CD4-positive, alpha-beta T cell treated with Interleukin-21 for 1 hour (primary cell): ENCODE results near the gene CLCN7.
A peak's percentile ranks its signal among the peaks of the same experiment; 100 is the strongest.

Experiments used
- DNase-seq: peaks from one replicate; pipeline ENCODE4 v3.0.0-alpha.2; 2020

The CLCN7 gene

GRCh38 chr16:1501630-1502029, 26.8 kb upstream of the CLCN7 start:
- no peak for DNase-seq

GRCh38 chr16:1500465-1501150, 25.8 kb upstream of the CLCN7 start:
- no peak for DNase-seq

GRCh38 chr16:1499756-1500464, 25.1 kb upstream of the CLCN7 start:
- DNase-seq, result no peak

- DNase-seq, result no peak
These were observed 24.3 kb upstream of the CLCN7 start for GRCh38 chr16:1498899-1499676.

- DNase-seq, result no peak
These were observed 22.3 kb upstream of the CLCN7 start for GRCh38 chr16:1497014-1497598.

- DNase-seq, result no peak
These were observed 21.6 kb upstream of the CLCN7 start for GRCh38 chr16:1496464-1496863.

- DNase-seq, result no peak
These were observed 21.0 kb upstream of the CLCN7 start for GRCh38 chr16:1495889-1496262.

GRCh38 chr16:1495211-1495888, 20.5 kb upstream of the CLCN7 start:
- no peak for DNase-seq

- DNase-seq, result no peak
These were observed 19.9 kb upstream of the CLCN7 start for GRCh38 chr16:1494711-1495110.

- DNase-seq, result no peak
These were observed 19.4 kb upstream of the CLCN7 start for GRCh38 chr16:1494129-1494640.

GRCh38 chr16:1493746-1494094, 18.9 kb upstream of the CLCN7 start:
- no peak for DNase-seq

GRCh38 chr16:1492923-1493745, 18.3 kb upstream of the CLCN7 start, which contains the start of gene TELO2:
Gene TELO2 (plus strand): TSS chr16:1493360. CDS start chr16:1494282, 922 bp downstream.
- peak; percentile 90 for DNase-seq

- DNase-seq, result no peak
These were observed 17.5 kb upstream of the CLCN7 start for GRCh38 chr16:1492082-1492922.

GRCh38 chr16:1491327-1491726, 16.5 kb upstream of the CLCN7 start:
- DNase-seq, result no peak

GRCh38 chr16:1489077-1489476, 14.2 kb upstream of the CLCN7 start:
- no peak for DNase-seq

GRCh38 chr16:1488619-1489018, 13.8 kb upstream of the CLCN7 start, which contains the start of gene PTX4:
Gene PTX4 (minus strand): TSS chr16:1488944. CDS start chr16:1488909, 35 bp downstream.
- no peak for DNase-seq

GRCh38 chr16:1488054-1488601, 13.3 kb upstream of the CLCN7 start:
- DNase-seq, result no peak

- DNase-seq, result no peak
These were observed 12.7 kb upstream of the CLCN7 start for GRCh38 chr16:1487395-1488053.

- DNase-seq, result no peak
These were observed 11.9 kb upstream of the CLCN7 start for GRCh38 chr16:1486551-1487390.
